Medulla oblongata (tissue), 1 donor: ENCODE measurements around the gene HYOU1.
"Not testable (repeated sequence)": the region's sequence is repeated elsewhere in the genome, so short reads cannot be mapped to it uniquely, and the experiment has no call there.

Source experiments
- DNase-seq: peaks from one replicate; pipeline ENCODE4 v3.0.0-alpha.2; 2015; ENCODE audit errors: extremely low spot score

Gene HYOU1

GRCh38 chr11:119085437-119085847 is 28.4 kb upstream of the HYOU1 start:
- DNase-seq, result no peak

- DNase-seq, result peak; percentile 98
Observed at GRCh38 chr11:119084663-119085436, 27.8 kb upstream of the HYOU1 start, which contains the start of gene HMBS. HMBS (plus strand) TSS chr11:119084881; CDS start chr11:119085034, 153 bp downstream.

- peak; percentile 91 for DNase-seq
Observed at GRCh38 chr11:119081682-119082260, 24.8 kb upstream of the HYOU1 start.

- no peak for DNase-seq
Observed at GRCh38 chr11:119078675-119079420, 21.8 kb upstream of the HYOU1 start.

GRCh38 chr11:119077839-119078238 is 20.8 kb upstream of the HYOU1 start:
- DNase-seq, result no peak

- DNase-seq, result peak; percentile 97
Observed at GRCh38 chr11:119067371-119068222, 10.6 kb upstream of the HYOU1 start, which contains the start of gene VPS11. VPS11 (plus strand) TSS chr11:119067818; CDS start chr11:119067824, 6 bp downstream.

GRCh38 chr11:119065369-119065768 is 8.4 kb upstream of the HYOU1 start:
- no peak for DNase-seq

GRCh38 chr11:119062779-119063178 is 5.8 kb upstream of the HYOU1 start:
- DNase-seq, result no peak

GRCh38 chr11:119061256-119061655 is 4.3 kb upstream of the HYOU1 start:
- DNase-seq, result no peak

GRCh38 chr11:119059128-119059527 is 2.1 kb upstream of the HYOU1 start:
- not testable (repeated sequence) for DNase-seq

- DNase-seq, result no peak
Observed at GRCh38 chr11:119056421-119056999, 495 bp downstream of the HYOU1 start.

GRCh38 chr11:119055901-119056300 is 1.1 kb downstream of the HYOU1 start:
- peak; percentile 21 for DNase-seq

- DNase-seq, result no peak
Observed at GRCh38 chr11:119054418-119054817, 2.6 kb downstream of the HYOU1 start.

GRCh38 chr11:119052163-119052814 is 4.7 kb downstream of the HYOU1 start:
- DNase-seq, result no peak

- no peak for DNase-seq
Observed at GRCh38 chr11:119051440-119052162, 5.4 kb downstream of the HYOU1 start.

GRCh38 chr11:119049081-119049480 is 7.9 kb downstream of the HYOU1 start:
- no peak for DNase-seq

GRCh38 chr11:119048644-119049043 is 8.4 kb downstream of the HYOU1 start:
- DNase-seq, result no peak

GRCh38 chr11:119047205-119047604 is 9.8 kb downstream of the HYOU1 start:
- DNase-seq, result no peak

- no peak for DNase-seq
Observed at GRCh38 chr11:119046489-119046888, 10.5 kb downstream of the HYOU1 start.

GRCh38 chr11:119044708-119045107 is 12.3 kb downstream of the HYOU1 start:
- DNase-seq, result no peak
